Right renal cortex interstitium (tissue), 3 donors: ENCODE measurements around the gene FOXN3. TPM values are rescaled to one million over a fixed set of nuclear protein-coding genes. Genes with fewer than 3 reads are reported as not detected.
"Not testable (repeated sequence)": the region's sequence is repeated elsewhere in the genome, so short reads cannot be mapped to it uniquely, and the experiment has no call there.

Experiments used
- DNase-seq, 3 donors: peaks; one replicate each; pipeline ENCODE4 v3.0.0-alpha.2; 2013; ENCODE audit warnings: low read depth in 3 of 3, low spot score in 2 of 3
- polyA plus RNA-seq, 3 donors: library from polyadenylated mRNA; unstranded; fragments of 120-200 nt; gene quantifications; one replicate each; pipeline ENCODE4 v1.2.1, GENCODE V29; 2013; ENCODE audit not compliant: insufficient read length in 3 of 3

The FOXN3 gene
- polyA plus RNA-seq, 3 donors, result 31.4 to 34.5 (median 32.8) TPM

- DNase-seq, result not testable (repeated sequence)
Observed at GRCh38 chr14:89158104-89158503, 258.9 kb downstream of the FOXN3 start.

- no peak for DNase-seq
Observed at GRCh38 chr14:89155491-89155890, 261.5 kb downstream of the FOXN3 start.

DNA sequence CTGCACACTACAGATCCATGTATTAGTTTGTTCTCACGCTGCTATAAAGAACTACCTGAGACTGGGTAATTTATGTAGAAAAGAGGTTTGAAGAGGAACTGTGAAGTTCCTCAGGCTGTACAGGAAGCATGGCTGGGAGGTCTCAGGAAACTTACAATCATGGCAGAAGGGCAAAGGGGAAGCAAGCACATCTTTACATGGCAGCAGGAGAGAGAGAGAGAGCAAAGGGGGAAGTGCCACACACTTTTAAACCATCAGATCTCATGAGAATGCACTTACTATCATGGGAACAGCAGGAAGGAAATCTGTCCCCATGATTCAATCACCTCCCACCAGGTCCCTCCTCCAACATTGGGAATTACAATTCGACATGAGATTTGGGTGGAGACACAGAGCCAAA, 265.3 kb downstream of the FOXN3 start:
- not testable (repeated sequence) for DNase-seq

- no peak for DNase-seq
Observed at GRCh38 chr14:89146274-89146673, 270.8 kb downstream of the FOXN3 start.

- no peak for DNase-seq
Observed at GRCh38 chr14:89144642-89145041, 272.4 kb downstream of the FOXN3 start.

GRCh38 chr14:89144066-89144465, 273.0 kb downstream of the FOXN3 start:
- no peak for DNase-seq

DNA sequence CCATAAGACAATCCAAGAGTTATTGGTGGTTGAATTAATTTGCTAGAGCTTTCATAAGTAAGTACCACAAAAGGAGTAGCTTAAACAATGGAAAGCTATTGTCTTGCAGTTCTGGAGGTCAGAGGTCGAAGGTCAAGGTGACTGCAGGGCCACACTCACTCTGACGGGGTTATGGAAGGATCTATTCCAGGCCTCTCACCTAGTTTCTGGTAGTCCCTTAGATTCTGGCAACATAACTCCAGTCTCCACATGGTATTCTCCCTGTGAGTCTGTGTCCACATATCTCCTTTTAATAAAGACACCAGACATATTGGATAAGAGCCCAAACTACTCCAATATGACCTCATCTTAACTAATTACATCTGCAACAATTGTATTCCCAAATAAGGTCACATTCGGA, 273.4 kb downstream of the FOXN3 start:
- no peak for DNase-seq

DNA sequence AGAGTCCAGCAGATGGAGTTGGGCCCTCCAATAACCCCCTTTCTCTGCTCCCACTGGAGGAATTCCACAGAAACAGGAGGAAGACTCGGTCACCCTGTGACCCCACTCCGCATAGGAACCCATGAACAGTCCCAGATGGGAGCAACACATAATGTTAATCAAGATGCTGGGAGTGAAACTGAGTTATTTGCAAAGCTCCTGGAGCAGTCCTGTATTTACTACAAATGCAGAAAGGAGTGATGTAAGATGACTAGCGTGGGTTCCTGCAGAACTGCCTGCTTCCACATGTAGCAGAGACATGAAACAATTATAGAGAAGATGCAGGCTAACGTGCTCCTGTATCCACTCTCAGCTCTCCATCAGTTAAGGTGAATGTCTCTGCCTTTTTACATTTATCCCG, 274.7 kb downstream of the FOXN3 start:
- DNase-seq, result no peak

DNA sequence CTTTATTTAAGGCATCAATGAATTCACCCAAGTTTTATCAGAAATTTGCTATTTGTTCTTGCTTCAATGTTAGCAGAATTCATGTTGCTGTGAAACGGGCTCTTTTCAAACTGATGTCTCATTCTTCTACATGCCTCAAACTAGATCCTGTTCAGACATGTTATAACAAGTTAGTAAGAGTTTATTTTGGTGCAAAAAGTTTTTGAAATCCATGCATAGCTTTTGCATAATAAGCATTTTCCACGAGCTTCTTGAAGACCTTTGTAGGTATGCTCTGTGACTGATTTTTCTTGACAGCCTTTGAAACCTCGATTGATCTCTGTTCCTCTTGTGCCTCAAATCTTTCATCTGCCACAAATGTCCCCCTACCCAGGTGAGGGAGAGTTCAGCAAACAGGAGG, 275.2 kb downstream of the FOXN3 start:
- no peak for DNase-seq

DNA sequence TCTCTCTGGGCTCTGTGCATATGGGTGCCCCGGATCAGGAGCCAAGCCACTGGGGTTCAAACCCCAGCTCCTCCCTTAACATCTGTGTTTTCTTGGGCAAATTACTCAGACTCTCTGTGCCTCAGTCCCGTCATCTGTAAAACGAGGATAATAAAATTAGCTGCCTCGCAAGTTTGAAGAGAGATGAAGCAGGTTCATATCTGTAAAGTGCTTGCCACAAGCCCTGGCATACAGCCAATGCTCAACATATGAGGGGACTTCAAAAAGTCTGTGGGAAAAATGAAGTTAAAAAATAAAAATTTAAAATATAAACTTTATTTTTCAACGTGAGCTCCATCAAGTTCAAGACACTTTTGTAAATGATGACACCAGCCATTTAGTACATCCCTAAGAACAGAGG, 276.7 kb downstream of the FOXN3 start:
- no peak for DNase-seq

GRCh38 chr14:89139404-89140247, 277.4 kb downstream of the FOXN3 start:
- no peak for DNase-seq

GRCh38 chr14:89138846-89139245, 278.2 kb downstream of the FOXN3 start:
- no peak for DNase-seq

GRCh38 chr14:89137526-89138163, 279.4 kb downstream of the FOXN3 start:
- DNase-seq, result no peak

GRCh38 chr14:89136587-89136986, 280.4 kb downstream of the FOXN3 start:
- no peak for DNase-seq

DNA sequence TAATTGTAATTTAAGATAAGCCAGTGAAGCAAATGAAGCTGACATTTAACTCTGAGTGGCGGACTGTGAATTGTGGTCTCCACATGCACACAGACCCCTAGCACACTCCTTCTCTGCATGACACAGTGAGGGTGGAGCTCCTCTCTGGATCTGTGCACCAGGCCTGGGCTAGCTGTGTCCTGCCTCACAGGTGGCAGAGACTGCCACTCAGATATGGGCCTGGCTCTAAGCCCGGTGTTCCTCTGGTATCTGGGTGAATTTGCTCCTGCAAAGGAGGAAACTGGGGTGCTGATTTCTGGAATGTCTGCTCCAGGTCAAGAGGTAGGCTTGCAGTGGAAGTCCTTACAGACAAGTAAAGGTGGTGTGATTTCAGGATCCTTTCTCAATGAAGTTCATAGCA, 282.4 kb downstream of the FOXN3 start:
- no peak for DNase-seq

- DNase-seq, result no peak
Observed at GRCh38 chr14:89131004-89131750, 285.9 kb downstream of the FOXN3 start.

DNA sequence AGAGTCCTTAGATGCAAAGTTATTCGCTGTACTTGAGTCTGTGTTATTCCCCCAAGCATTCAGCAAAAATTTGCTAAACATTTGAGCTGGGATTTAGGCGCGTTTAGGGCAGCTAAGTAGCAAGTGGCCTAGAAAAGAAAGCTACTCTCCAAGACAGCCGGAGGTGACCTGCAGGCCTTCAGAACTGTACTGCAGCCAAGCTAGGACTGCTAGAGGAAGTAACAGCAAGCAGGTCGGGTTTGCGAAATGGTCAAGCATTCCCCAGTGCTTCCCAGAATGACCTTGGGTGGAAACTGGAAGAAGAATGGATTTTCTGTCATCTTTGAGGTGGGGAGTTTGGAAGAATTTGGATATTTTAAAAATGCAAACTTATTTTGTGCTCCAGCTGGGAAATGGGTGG, 287.5 kb downstream of the FOXN3 start:
- no peak for DNase-seq

GRCh38 chr14:89128311-89129026, 288.6 kb downstream of the FOXN3 start:
- DNase-seq, result no peak

DNA sequence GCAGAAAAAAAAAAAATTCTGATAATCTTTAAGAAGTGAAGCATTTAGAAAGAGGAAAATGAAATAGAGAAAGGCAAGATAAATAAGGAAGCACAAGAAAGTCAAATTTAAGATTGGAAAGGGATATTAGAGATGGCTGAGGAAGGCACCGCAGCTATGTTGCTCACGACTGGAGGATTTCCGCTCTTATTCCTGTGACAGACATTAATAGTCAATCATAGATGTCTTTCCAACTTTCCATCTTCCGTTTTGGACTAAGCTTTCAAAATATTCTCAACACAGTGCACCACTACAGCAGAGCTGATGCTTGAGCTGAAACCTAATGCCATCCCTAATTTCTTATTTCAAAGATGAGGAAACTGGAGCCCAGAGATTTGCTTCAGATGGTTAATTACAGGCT, 290.6 kb downstream of the FOXN3 start:
- DNase-seq, result no peak

DNA sequence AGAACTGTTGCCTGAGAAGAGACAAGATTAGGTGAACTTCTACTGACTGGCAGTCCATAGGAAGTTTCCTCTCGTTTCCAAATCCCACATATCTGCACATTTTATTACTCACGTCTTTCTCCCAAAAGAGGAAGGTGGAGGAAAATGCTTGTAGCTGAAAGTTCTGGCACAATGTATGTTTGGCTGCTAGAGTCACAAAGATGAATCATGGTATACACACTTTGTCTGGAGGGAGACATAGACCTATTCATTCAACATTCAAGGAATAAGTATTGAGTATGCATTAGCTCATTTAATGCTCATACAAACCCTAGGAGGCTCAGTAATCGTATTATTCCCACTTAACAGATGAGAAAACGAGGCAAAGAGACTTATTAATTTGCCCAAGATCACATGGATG, 291.8 kb downstream of the FOXN3 start:
- DNase-seq, result no peak

- no peak for DNase-seq
Observed at GRCh38 chr14:89123851-89124250, 293.2 kb downstream of the FOXN3 start.
